Naive thymus-derived CD4-positive, alpha-beta T cell (primary cell): ENCODE data around the gene GDPD3. TPM values are rescaled to one million over a fixed set of nuclear protein-coding genes. Genes with fewer than 3 reads are reported as not detected.

Source experiments
- ATAC-seq: fragments of 150-1000 bp; cut with Tn5 transposase; 2 replicates; pipeline ENCODE4 v1.10.0; 2021; ENCODE audit warnings: mild to moderate bottlenecking, moderate library complexity
- CTCF ChIA-PET: fragments of 350-600 bp; sonication (Branson Sonifier 250); formaldehyde crosslinking; loops from one replicate; lab custom pipeline; 2021; ENCODE audit warnings: antibody characterized with exemption; lab: Charles Lee
- POLR2A ChIA-PET: fragments of 350-600 bp; sonication (Branson Sonifier 250); formaldehyde crosslinking; loops from one replicate; lab custom pipeline; 2021; ENCODE audit warnings: antibody characterized with exemption, inconsistent platforms; lab: Charles Lee
- DNase-seq, 9 donors: peaks; one replicate each; pipeline versions ENCODE4 v3.0.0 to v3.0.0-alpha.2; 2020 to 2022; ENCODE audit warnings: mixed read lengths in 1 of 9
- H3K27ac ChIP-seq: one replicate; pipeline ENCODE4 v1.7.0; 2013; ENCODE audit warnings: mild to moderate bottlenecking, low read depth, low read length, moderate library complexity
- H3K27me3 ChIP-seq, 2 donors: one replicate each; pipeline ENCODE4 v1.7.0; 2013; ENCODE audit warnings: low read length in 2 of 2, mild to moderate bottlenecking in 2 of 2, moderate library complexity in 2 of 2; ENCODE audit not compliant: control insufficient read depth in 2 of 2, insufficient read depth in 2 of 2
- H3K36me3 ChIP-seq, 3 experiments: 1 replicate in 2 of 3; 2 replicates in 1 of 3; pipeline ENCODE4 v1.7.0; 2013; ENCODE audit warnings: low read length in 3 of 3, mild to moderate bottlenecking in 3 of 3, moderate library complexity in 1 of 3; ENCODE audit not compliant: insufficient read depth in 3 of 3, control insufficient read depth in 2 of 3
- H3K4me1 ChIP-seq, 2 donors: one replicate each; pipeline ENCODE4 v1.7.0; 2013; ENCODE audit warnings: low read length in 2 of 2, mild to moderate bottlenecking in 2 of 2, moderate library complexity in 1 of 2; ENCODE audit not compliant: control insufficient read depth in 2 of 2, insufficient read depth in 2 of 2
- H3K4me3 ChIP-seq: 2 replicates; pipeline ENCODE4 v1.7.0; 2013; ENCODE audit warnings: mild to moderate bottlenecking, low read length
- H3K9me3 ChIP-seq, 3 experiments: 1 replicate in 2 of 3; 2 replicates in 1 of 3; pipeline ENCODE4 v1.7.0; 2013; ENCODE audit warnings: low read length in 3 of 3; ENCODE audit not compliant: control insufficient read depth in 2 of 3
- H3K27ac Mint-ChIP-seq, 9 donors: one replicate each; pipeline ENCODE4 v1.8.0; 2020 to 2022; ENCODE audit warnings: mixed read lengths in 9 of 9, mild to moderate bottlenecking in 8 of 9, moderate library complexity in 5 of 9, inconsistent platforms in 2 of 9
- H3K27me3 Mint-ChIP-seq, 5 donors: one replicate each; pipeline ENCODE4 v1.8.0; 2021 to 2022; ENCODE audit warnings: mixed read lengths in 5 of 5, mild to moderate bottlenecking in 1 of 5
- H3K36me3 Mint-ChIP-seq, 5 donors: one replicate each; pipeline ENCODE4 v1.8.0; 2020 to 2022; ENCODE audit warnings: mixed read lengths in 5 of 5, mild to moderate bottlenecking in 3 of 5, inconsistent platforms in 1 of 5
- H3K4me1 Mint-ChIP-seq, 7 donors: one replicate each; pipeline ENCODE4 v1.8.0; 2020 to 2022; ENCODE audit warnings: mixed read lengths in 7 of 7, mild to moderate bottlenecking in 3 of 7, inconsistent platforms in 1 of 7
- H3K4me3 Mint-ChIP-seq, 10 donors: one replicate each; pipeline ENCODE4 v1.8.0; 2020 to 2022; ENCODE audit warnings: mild to moderate bottlenecking in 10 of 10, mixed read lengths in 10 of 10, moderate library complexity in 6 of 10, inconsistent platforms in 2 of 10
- H3K9me3 Mint-ChIP-seq, 11 donors: one replicate each; pipeline ENCODE4 v1.8.0; 2020 to 2022; ENCODE audit warnings: mixed read lengths in 11 of 11, mild to moderate bottlenecking in 4 of 11, inconsistent platforms in 1 of 11, moderate library complexity in 1 of 11
- intact Hi-C, 2 donors: fragments of 100-400 bp; cut with micrococcal nuclease; formaldehyde crosslinking; loops; one replicate each; pipeline ENCODE4 v1.15.1; 2023
- polyA plus RNA-seq, 2 donors: library from polyadenylated mRNA; unstranded; fragments of 300-500 nt; fragmentation: Illumina TruSeq; gene quantifications; one replicate each; pipeline ENCODE4 v1.2.3, GENCODE V29; 2021
- total RNA-seq, 6 experiments: library from RNA in 5 of 6; stranded (reverse) in 5 of 6; gene quantifications; 1 replicate in 5 of 6; 2 replicates in 1 of 6; pipeline ENCODE4 v1.2.3 and lab custom pipeline; 2021 to 2026

Gene GDPD3
- total and polyA plus RNA-seq, 7 experiments from 2014 or later = 7.9 to 39.3 (median 12.3) TPM; not detected in 2

DNA sequence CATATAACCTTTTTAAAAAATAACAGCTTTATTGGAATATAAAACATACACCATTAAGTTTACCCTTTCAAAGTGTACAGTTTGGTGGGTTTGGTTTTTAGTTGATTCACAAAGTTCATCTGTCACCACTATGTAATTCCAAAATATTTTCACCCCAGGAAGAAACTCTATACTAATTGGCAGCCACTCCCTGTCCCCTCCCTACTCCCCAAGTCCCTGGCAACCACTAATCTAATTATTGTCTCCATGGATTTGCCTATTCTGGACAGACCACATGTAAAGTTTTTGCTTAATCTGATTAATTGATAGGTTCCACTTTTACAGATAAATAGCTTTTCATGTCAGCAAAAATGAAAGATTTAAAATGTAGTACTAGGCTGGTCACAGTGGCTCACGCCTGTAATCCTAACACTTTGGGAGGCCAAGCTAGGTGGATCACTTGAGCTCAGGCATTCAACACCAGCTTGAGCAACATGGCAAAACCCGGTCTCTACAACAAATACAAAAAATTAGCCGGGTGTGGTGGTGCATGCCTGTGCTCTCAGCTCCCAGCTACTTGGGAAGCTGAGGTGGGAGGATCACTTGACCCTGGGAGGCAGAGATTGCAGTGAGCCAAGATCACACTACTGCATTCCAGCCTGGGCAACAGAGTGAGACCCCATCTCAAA lies 34.6 kb upstream of the GDPD3 start:
- no peak for ATAC-seq
- Histone ChIP-seq H3K9me3 (peaks cover 0 to 8% (median 6%) of the 10 kb centered on the region in 3 experiments), H3K27ac (no peak overlapping the region), H3K36me3 (no peaks in the 10 kb centered on the region), H3K4me1 (peaks cover 0 to 3% of the 10 kb centered on the region in 2 donors), H3K4me3 (no peak overlapping the region), H3K27me3 (peaks cover 0 to 4% of the 10 kb centered on the region in 2 donors)
- Mint-ChIP-seq H3K27me3 (no peaks in the 10 kb centered on the region), H3K4me3 (no peak overlapping the region), H3K27ac (no peak overlapping the region), H3K4me1 (peaks cover 5 to 12% (median 10%) of the 10 kb centered on the region in 7 donors), H3K36me3 (peaks cover 3 to 7% (median 3%) of the 10 kb centered on the region in 5 donors), H3K9me3 (peaks cover 0 to 19% (median 6%) of the 10 kb centered on the region in 11 donors)
- CTCF ChIA-PET = interaction anchor here (1.0 kb wide), 1 partner anchor 16 kb away, joined by 3 read pairs; no protein-coding TSS in a partner anchor
- POLR2A ChIA-PET = interaction anchor here (0.6 to 1.1 kb wide), 4 partner anchors 8 to 37 kb away, joined by 3 to 4 read pairs (median 4); partner anchors contain the start of gene CORO1A
- DNase-seq = no peak
- intact Hi-C loops = no loop called here

DNA sequence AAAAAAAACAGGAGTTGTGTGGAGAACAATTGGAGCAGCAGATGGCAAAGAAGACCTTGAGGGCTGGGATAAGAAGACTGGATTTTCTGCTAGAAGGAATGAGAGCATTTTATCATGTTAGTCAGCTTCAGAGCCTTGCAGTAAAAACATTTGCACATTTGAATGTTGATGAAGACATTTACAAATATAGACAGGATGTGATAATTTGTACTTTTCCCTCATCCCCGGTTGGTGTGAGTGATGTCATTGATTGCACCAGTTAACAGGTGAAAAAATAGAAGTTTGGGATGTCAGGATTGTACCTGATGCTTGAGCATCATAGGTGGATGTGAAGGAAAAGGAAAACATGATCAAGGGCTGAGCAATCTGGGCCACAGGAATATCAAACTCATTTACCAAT lies 32.3 kb upstream of the GDPD3 start:
- Histone ChIP-seq H3K27ac (no peak overlapping the region), H3K27me3 (peaks cover 0 to 4% of the 10 kb centered on the region in 2 donors), H3K4me1 (peaks cover 0 to 6% of the 10 kb centered on the region in 2 donors), H3K4me3 (no peak overlapping the region), H3K36me3 (no peaks in the 10 kb centered on the region), H3K9me3 (peaks cover 0 to 8% (median 6%) of the 10 kb centered on the region in 3 experiments)
- DNase-seq (no peak), ATAC-seq (no peak)
- no peaks in the 10 kb centered on the region for H3K27me3 Mint-ChIP-seq
- no peak overlapping the region for H3K4me3 Mint-ChIP-seq
- peaks cover 6 to 19% (median 12%) of the 10 kb centered on the region in 7 donors for H3K4me1 Mint-ChIP-seq
- ChIA-PET POLR2A (interaction anchor here (0.8 to 1.4 kb wide), 3 partner anchors 11 to 80 kb away, joined by 3 to 6 read pairs (median 4); partner anchors contain the start of genes ALDOA and CORO1A), CTCF (no interaction called here)
- peaks cover 0 to 15% (median 6%) of the 10 kb centered on the region in 11 donors for H3K9me3 Mint-ChIP-seq
- peaks cover 3 to 6% (median 3%) of the 10 kb centered on the region in 5 donors for H3K36me3 Mint-ChIP-seq
- intact Hi-C loops = no loop called here
- H3K27ac Mint-ChIP-seq = peak overlapping the region in 2 of 9 donors; percentile 28 to 61

DNA sequence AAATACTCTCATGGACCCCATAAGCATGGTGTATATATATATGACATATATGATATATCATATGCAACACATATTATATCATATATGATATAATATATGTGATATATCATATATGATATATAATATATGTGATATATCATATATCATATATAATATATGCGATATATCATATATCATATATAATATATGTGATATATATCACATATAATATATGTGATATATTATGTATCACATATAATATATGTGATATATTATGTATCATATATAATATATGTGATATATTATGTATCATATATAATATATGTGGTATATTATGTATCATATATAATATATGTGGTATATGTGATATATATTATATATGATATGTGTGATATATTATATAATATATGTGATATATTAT lies 31.6 kb upstream of the GDPD3 start:
- peaks cover 12 to 23% (median 14%) of the 10 kb centered on the region in 7 donors for H3K4me1 Mint-ChIP-seq
- CTCF ChIA-PET = no interaction called here
- H3K4me3 Mint-ChIP-seq = no peak overlapping the region
- H3K27ac ChIP-seq = no peak overlapping the region
- H3K27me3 ChIP-seq = peaks cover 0 to 4% of the 10 kb centered on the region in 2 donors
- intact Hi-C loops = no loop called here
- H3K27ac Mint-ChIP-seq = no peak overlapping the region
- peaks cover 0 to 15% (median 6%) of the 10 kb centered on the region in 11 donors for H3K9me3 Mint-ChIP-seq
- no peaks in the 10 kb centered on the region for H3K27me3 Mint-ChIP-seq
- ATAC-seq (no peak), DNase-seq (no peak)
- peaks cover 0 to 8% (median 6%) of the 10 kb centered on the region in 3 experiments for H3K9me3 ChIP-seq
- no peak overlapping the region for H3K4me3 ChIP-seq
- POLR2A ChIA-PET = interaction anchor here (0.8 to 1.4 kb wide), 2 partner anchors 11 to 38 kb away, joined by 3 to 6 read pairs; partner anchors contain the start of gene CORO1A
- H3K36me3 Mint-ChIP-seq = peaks cover 3 to 6% (median 3%) of the 10 kb centered on the region in 5 donors
- H3K36me3 ChIP-seq = no peaks in the 10 kb centered on the region
- H3K4me1 ChIP-seq = peaks cover 0 to 12% of the 10 kb centered on the region in 2 donors

DNA sequence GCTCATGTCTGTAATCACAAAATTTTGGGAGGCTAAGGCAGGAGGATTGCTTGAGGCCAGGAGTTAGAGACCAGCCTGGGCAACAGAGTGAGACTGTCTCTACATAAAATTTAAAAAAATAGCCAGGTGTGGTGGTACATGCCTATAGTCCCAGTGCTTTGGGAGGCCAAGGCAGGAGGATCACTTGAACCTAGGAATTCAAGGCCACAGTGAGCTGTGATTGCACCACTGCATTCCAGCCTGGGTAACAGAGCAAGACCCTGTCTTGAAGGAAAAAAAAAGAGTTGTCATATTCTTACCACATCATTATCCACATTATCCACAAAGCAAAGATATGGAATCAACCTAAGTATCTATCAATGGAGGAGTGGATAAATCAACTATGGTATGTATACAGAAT lies 30.7 kb upstream of the GDPD3 start:
- CTCF ChIA-PET = no interaction called here
- peaks cover 0 to 7% (median 2%) of the 10 kb centered on the region in 11 donors for H3K9me3 Mint-ChIP-seq
- no peaks in the 10 kb centered on the region for H3K27me3 Mint-ChIP-seq
- Histone ChIP-seq H3K4me3 (no peak overlapping the region), H3K9me3 (peaks cover 0 to 4% (median 3%) of the 10 kb centered on the region in 3 experiments), H3K27me3 (no peaks in the 10 kb centered on the region), H3K4me1 (peaks cover 0 to 21% of the 10 kb centered on the region in 2 donors), H3K36me3 (no peaks in the 10 kb centered on the region), H3K27ac (no peak overlapping the region)
- ATAC-seq (no peak), DNase-seq (no peak)
- no peak overlapping the region for H3K4me3 Mint-ChIP-seq
- intact Hi-C loops = no loop called here
- peaks cover 0 to 2% (median 0%) of the 10 kb centered on the region in 5 donors for H3K36me3 Mint-ChIP-seq
- H3K4me1 Mint-ChIP-seq = peaks cover 20 to 32% (median 21%) of the 10 kb centered on the region in 7 donors
- no peak overlapping the region for H3K27ac Mint-ChIP-seq
- POLR2A ChIA-PET = no interaction called here

DNA sequence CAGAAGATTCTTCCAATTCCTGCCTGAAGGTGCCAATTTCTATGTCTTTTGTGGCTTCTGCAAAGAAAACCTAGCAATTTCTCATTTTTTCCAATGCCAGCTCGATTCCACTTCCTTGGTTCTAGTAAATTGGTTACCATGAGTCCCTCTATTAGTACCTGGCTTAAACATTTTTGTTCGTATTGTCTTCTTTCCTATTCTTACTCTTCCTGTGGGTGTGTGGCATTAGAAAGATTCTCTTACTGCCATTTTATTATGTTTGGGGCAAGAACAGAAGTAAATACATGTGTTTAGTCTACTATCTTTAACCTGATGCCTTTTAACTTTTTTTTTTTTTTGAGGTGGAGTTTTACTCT lies 30.0 kb upstream of the GDPD3 start:
- Mint-ChIP-seq H3K36me3 (peaks cover 0 to 2% (median 0%) of the 10 kb centered on the region in 5 donors), H3K27ac (peak overlapping the region; percentile 2 to 79 (median 32)), H3K4me1 (peaks cover 21 to 33% (median 24%) of the 10 kb centered on the region in 7 donors), H3K9me3 (peaks cover 0 to 2% (median 0%) of the 10 kb centered on the region in 11 donors), H3K27me3 (no peaks in the 10 kb centered on the region), H3K4me3 (peak overlapping the region in 1 of 10 donors; percentile 0)
- ChIA-PET CTCF (interaction anchor here (0.6 to 1.1 kb wide), 5 partner anchors 40 to 266 kb away, joined by 3 to 4 read pairs (median 3); partner anchors contain the start of gene CORO1A), POLR2A (interaction anchor here (0.6 to 2.2 kb wide), 5 partner anchors 15 to 94 kb away, joined by 3 to 23 read pairs (median 3); partner anchors contain the start of genes CORO1A and TBX6)
- DNase-seq (no peak), ATAC-seq (no peak)
- intact Hi-C loops = loop anchor here in 1 of 2 donors (1.0 kb wide), 1 partner anchor 40 kb away; the partner anchor contains the start of gene CORO1A
- Histone ChIP-seq H3K4me1 (peaks cover 0 to 23% of the 10 kb centered on the region in 2 donors), H3K4me3 (no peak overlapping the region), H3K27me3 (no peaks in the 10 kb centered on the region), H3K27ac (no peak overlapping the region), H3K9me3 (no peaks in the 10 kb centered on the region), H3K36me3 (no peaks in the 10 kb centered on the region)

DNA sequence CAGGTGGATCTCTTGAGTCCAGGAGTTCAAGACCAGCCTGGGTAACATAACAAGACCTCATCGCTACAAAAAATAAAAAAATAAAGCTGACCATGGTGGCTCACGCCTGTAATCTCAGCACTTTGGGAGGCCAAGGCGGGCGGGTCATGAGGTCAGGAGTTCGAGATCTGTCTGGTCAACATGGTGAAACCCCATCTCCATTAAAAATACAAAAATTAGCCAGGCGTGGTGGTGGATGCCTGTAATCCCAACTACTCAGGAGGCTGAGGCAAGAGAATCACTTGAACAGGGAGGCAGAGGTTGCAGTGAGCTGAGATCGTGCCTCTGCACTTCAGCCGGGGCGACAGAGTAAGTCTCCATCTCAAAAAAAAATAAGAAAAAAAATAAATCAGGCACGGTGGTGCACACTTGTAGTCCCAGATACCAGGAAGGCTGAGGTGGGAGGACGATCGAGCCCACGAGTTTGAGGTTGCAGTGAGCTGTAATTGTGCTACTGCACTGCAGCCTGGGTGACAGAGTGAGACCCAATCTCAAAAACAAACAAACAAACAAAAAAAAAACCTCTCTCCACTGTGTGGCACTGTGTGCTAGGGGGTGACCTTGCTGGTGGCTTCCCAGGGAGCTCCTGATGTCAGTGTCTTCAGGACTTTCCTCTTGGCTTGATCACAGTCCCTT lies 29.5 kb upstream of the GDPD3 start:
- intact Hi-C loops = loop anchor here in 1 of 2 donors (1.0 kb wide), 1 partner anchor 40 kb away; the partner anchor contains the start of gene CORO1A
- POLR2A ChIA-PET = interaction anchor here (0.6 to 2.2 kb wide), 7 partner anchors 14 to 94 kb away, joined by 3 to 23 read pairs (median 3); partner anchors contain the start of genes ALDOA, CORO1A and TBX6

More for the DNA sequence above, 29.5 kb upstream of the GDPD3 start:
- H3K27ac ChIP-seq = no peak overlapping the region
- ATAC-seq (peak; percentile 74), DNase-seq (peak in 3 of 9 donors; percentile 17 to 38 (median 30))
- H3K27me3 Mint-ChIP-seq = no peaks in the 10 kb centered on the region
- H3K4me1 ChIP-seq = peaks cover 0 to 23% of the 10 kb centered on the region in 2 donors
- H3K36me3 ChIP-seq = no peaks in the 10 kb centered on the region
- peaks cover 0 to 2% (median 0%) of the 10 kb centered on the region in 11 donors for H3K9me3 Mint-ChIP-seq
- no peak overlapping the region for H3K4me3 Mint-ChIP-seq
- H3K36me3 Mint-ChIP-seq = peaks cover 0 to 2% (median 0%) of the 10 kb centered on the region in 5 donors
- no peaks in the 10 kb centered on the region for H3K27me3 ChIP-seq
- CTCF ChIA-PET = interaction anchor here (0.6 to 1.1 kb wide), 5 partner anchors 41 to 267 kb away, joined by 3 to 4 read pairs (median 3); partner anchors contain the start of gene CORO1A
- H3K4me1 Mint-ChIP-seq = peaks cover 21 to 33% (median 24%) of the 10 kb centered on the region in 7 donors
- H3K4me3 ChIP-seq = no peak overlapping the region
- no peaks in the 10 kb centered on the region for H3K9me3 ChIP-seq
- peak overlapping the region; percentile 2 to 79 (median 32) for H3K27ac Mint-ChIP-seq
